KMS-11 (cell line): Measurements from ENCODE around the gene NSL1.

Experiments used
- H2AFZ ChIP-seq: fragments of 200-600 bp; sonication (generic); 2 replicates; pipeline ENCODE4 v1.6.1; 2016; ENCODE audit warnings: antibody characterized with exemption, mixed run types, low read depth
- H3K27ac ChIP-seq: fragments of 200-600 bp; sonication (generic); 2 replicates; pipeline ENCODE4 v1.6.1; 2016; ENCODE audit warnings: mild to moderate bottlenecking, mixed run types
- H3K27me3 ChIP-seq: fragments of 200-600 bp; sonication (generic); 2 replicates; pipeline ENCODE4 v1.6.1; 2017; ENCODE audit warnings: mild to moderate bottlenecking, low read depth, mixed run types, moderate library complexity; ENCODE audit not compliant: insufficient read depth
- H3K36me3 ChIP-seq: fragments of 200-600 bp; sonication (generic); 2 replicates; pipeline ENCODE4 v1.6.1; 2017; ENCODE audit warnings: mild to moderate bottlenecking, mixed run types; ENCODE audit not compliant: insufficient read depth
- H3K4me1 ChIP-seq: fragments of 200-600 bp; sonication (generic); 2 replicates; pipeline ENCODE4 v1.6.1; 2016; ENCODE audit warnings: mild to moderate bottlenecking, low read depth, mixed run types; ENCODE audit not compliant: poor library complexity, severe bottlenecking
- H3K4me2 ChIP-seq: fragments of 200-600 bp; sonication (generic); 2 replicates; pipeline ENCODE4 v1.7.0; 2016; ENCODE audit warnings: mild to moderate bottlenecking, mixed run types
- H3K4me3 ChIP-seq: fragments of 200-600 bp; sonication (generic); IDR thresholded peaks from 2 replicates; pipeline ENCODE4 v1.6.1; 2017; ENCODE audit warnings: low read depth, low read length, mixed read lengths; ENCODE audit not compliant: insufficient read depth
- H3K79me2 ChIP-seq: fragments of 200-600 bp; sonication (generic); 2 replicates; pipeline ENCODE4 v1.6.1; 2016; ENCODE audit warnings: low read depth, mixed run types; ENCODE audit not compliant: insufficient read depth
- H3K9ac ChIP-seq: fragments of 200-600 bp; sonication (generic); 2 replicates; pipeline ENCODE4 v1.6.1; 2016; ENCODE audit warnings: mild to moderate bottlenecking, mixed run types
- H4K20me1 ChIP-seq: fragments of 200-600 bp; sonication (generic); 2 replicates; pipeline ENCODE4 v1.6.1; 2016; ENCODE audit warnings: mild to moderate bottlenecking, mixed run types; ENCODE audit not compliant: insufficient read depth
- CTCF ChIP-seq: fragments of 200-600 bp; sonication (generic); conservative IDR thresholded peaks from 2 replicates; pipeline ENCODE4 v1.6.1; 2017; ENCODE audit warnings: low read depth, mild to moderate bottlenecking, antibody characterized with exemption, low read length, moderate library complexity, mixed read lengths

Gene NSL1

DNA sequence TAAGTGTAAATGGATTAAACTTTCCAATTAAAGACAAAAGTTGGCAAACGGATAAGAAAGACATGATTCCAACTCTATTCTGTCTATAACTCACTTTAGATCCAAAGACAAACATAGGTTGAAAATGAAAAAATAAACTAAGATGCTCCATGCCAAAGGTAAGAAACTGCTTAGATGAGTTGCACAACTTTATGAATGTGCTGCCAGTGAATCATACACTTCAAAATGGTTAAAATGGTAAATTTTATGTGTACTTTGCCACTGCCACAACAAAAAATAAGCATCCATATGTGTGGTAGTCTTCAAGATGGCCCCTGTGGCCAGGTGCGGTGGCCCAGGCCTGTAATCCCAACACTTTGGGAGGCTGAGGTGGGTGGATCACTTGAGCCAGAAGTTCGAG, 45.0 kb downstream of the NSL1 start:
- Histone ChIP-seq H4K20me1 (no peaks in the 10 kb centered on the region), H3K4me3 (no peak overlapping the region), H3K4me1 (peaks cover 23% of the 10 kb centered on the region), H2AFZ (no peak overlapping the region), H3K36me3 (no peaks in the 10 kb centered on the region), H3K27me3 (no peaks in the 10 kb centered on the region), H3K27ac (no peak overlapping the region), H3K79me2 (peaks cover 3% of the 10 kb centered on the region; the same call in 1 of the 2 replicates), H3K9ac (no peak overlapping the region), H3K4me2 (no peak overlapping the region)
- no peak for TF ChIP-seq CTCF

- H2AFZ ChIP-seq = no peak overlapping the region
- no peak overlapping the region for H3K9ac ChIP-seq
- peaks cover 10% of the 10 kb centered on the region for H3K4me1 ChIP-seq
- H3K36me3 ChIP-seq = no peaks in the 10 kb centered on the region
- H3K79me2 ChIP-seq = peaks cover 5% of the 10 kb centered on the region; the same call in 1 of the 2 replicates
- H3K4me2 ChIP-seq = no peak overlapping the region
- H3K27ac ChIP-seq = no peak overlapping the region
- no peaks in the 10 kb centered on the region for H3K27me3 ChIP-seq
- TF ChIP-seq CTCF = no peak
- H3K4me3 ChIP-seq = no peak overlapping the region
- no peaks in the 10 kb centered on the region for H4K20me1 ChIP-seq
These were observed 46.3 kb downstream of the NSL1 start for GRCh38 chr1:212745303-212745702.

- H3K9ac ChIP-seq = no peak overlapping the region
- no peak overlapping the region for H3K4me3 ChIP-seq
These were observed 47.6 kb downstream of the NSL1 start for GRCh38 chr1:212743901-212744475.

GRCh38 chr1:212738330-212738729, 53.2 kb downstream of the NSL1 start:
- no peak for TF ChIP-seq CTCF
- Histone ChIP-seq H3K27ac (no peak overlapping the region), H3K27me3 (no peaks in the 10 kb centered on the region), H4K20me1 (no peaks in the 10 kb centered on the region), H3K79me2 (peaks cover 3% of the 10 kb centered on the region; the same call in 1 of the 2 replicates), H2AFZ (no peak overlapping the region), H3K9ac (no peak overlapping the region), H3K4me2 (no peak overlapping the region), H3K4me1 (no peaks in the 10 kb centered on the region), H3K4me3 (no peak overlapping the region), H3K36me3 (no peaks in the 10 kb centered on the region)

More at GRCh38 chr1:212743901-212744475, 47.6 kb downstream of the NSL1 start:
- Histone ChIP-seq H3K4me1 (no peaks in the 10 kb centered on the region), H2AFZ (no peak overlapping the region), H3K27me3 (no peaks in the 10 kb centered on the region), H4K20me1 (no peaks in the 10 kb centered on the region), H3K4me2 (no peak overlapping the region), H3K79me2 (peaks cover 7% of the 10 kb centered on the region; the same call in 1 of the 2 replicates), H3K27ac (no peak overlapping the region), H3K36me3 (no peaks in the 10 kb centered on the region)
- no peak for TF ChIP-seq CTCF
